Central memory CD8-positive, alpha-beta T cell (primary cell): ENCODE data around the gene DGCR8.
A peak's percentile ranks its signal among the peaks of the same experiment; 100 is the strongest.
"Not testable (repeated sequence)": the region's sequence is repeated elsewhere in the genome, so short reads cannot be mapped to it uniquely, and the experiment has no call there.

ENCODE experiments used
- ATAC-seq: fragments of 150-1000 bp; cut with Tn5 transposase; replicated peaks from 2 replicates; pipeline ENCODE4 v1.10.0; 2022; ENCODE audit warnings: mild to moderate bottlenecking, moderate FRiP score, moderate number of reproducible peaks; ENCODE audit not compliant: poor library complexity, severe bottlenecking; ENCODE audit errors: extremely low read depth
- DNase-seq, 2 donors: peaks; one replicate each; pipeline ENCODE4 v3.0.0; 2021; ENCODE audit warnings: low spot score in 2 of 2
- H3K27ac Mint-ChIP-seq: one replicate; pipeline ENCODE4 v1.8.0; 2022; ENCODE audit warnings: low read depth, mild to moderate bottlenecking, moderate library complexity, mixed read lengths
- H3K27me3 Mint-ChIP-seq: one replicate; pipeline ENCODE4 v1.8.0; 2022; ENCODE audit warnings: mixed read lengths
- H3K36me3 Mint-ChIP-seq: one replicate; pipeline ENCODE4 v1.8.0; 2022; ENCODE audit warnings: mild to moderate bottlenecking, moderate library complexity, mixed read lengths; ENCODE audit not compliant: insufficient read depth
- H3K4me1 Mint-ChIP-seq: one replicate; pipeline ENCODE4 v1.8.0; 2022; ENCODE audit warnings: mixed read lengths
- H3K4me3 Mint-ChIP-seq: one replicate; pipeline ENCODE4 v1.8.0; 2022; ENCODE audit warnings: mild to moderate bottlenecking, moderate library complexity, mixed read lengths
- H3K9me3 Mint-ChIP-seq: one replicate; pipeline ENCODE4 v1.8.0; 2022; ENCODE audit warnings: mixed read lengths

The DGCR8 gene

DNA sequence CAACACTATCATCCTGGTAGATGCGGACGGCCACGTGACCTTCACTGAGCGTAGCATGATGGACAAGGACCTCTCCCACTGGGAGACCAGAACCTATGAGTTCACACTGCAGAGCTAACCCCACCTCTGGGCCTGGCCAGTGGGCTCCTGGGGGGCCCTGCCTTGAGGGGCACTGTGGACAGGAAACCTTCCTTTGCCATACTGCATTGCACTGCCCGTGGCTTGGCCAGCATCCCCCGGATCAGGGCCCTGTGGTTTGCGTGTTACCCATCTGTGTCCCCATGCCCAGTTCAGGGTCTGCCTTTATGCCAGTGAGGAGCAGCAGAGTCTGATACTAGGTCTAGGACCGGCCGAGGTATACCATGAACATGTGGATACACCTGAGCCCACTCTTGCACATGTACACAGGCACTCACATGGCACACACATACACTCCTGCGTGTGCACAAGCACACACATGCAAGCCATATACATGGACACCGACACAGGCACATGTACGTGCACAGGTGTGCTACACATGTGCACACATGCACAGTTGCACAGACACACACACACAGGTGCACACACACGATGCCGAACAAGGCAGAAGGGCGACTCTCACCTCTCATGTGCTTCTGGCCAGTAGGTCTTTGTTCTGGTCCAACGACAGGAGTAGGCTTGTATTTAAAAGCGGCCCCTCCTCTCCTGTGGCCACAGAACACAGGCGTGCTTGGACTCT, 15.3 kb upstream of the DGCR8 start:
- no peak for ATAC-seq
- H3K9me3 Mint-ChIP-seq = no peaks in the 10 kb centered on the region

DNA sequence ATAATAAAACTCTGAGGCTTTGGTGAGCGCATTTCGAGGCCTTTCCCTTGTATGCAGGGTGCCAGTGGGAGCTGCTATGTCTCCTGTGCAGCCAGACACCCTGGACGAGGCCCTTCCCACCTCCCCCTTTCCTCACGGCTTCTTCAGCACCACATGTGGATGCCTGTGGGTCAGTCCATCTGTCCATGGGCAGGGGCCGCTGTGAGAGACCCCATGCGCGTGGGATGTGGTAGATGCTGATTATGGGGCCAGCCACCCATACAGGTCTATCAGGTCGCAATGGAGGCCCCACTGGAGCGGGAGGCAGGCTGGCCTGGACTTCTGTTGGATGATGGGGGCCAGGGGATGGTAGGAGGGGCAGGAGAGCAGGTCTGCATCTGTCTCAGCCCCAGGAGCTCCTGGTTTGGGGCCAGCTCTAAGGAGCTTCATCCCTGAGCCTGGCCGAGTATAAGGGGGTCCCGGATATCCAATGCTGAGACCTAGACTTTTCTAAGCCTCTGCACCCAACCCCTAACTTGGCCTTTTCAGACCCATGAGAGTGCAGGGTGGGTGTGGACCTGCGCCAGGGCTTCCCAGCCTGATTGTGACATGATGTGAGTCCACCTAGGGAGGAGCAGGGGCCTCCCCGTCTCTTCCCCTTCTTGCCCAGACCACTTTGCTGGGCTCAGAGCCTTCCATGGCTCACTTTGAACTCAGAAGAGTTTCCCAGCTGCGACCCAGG, 14.0 kb upstream of the DGCR8 start:
- no peak for DNase-seq
- Mint-ChIP-seq H3K27ac (no peak overlapping the region), H3K27me3 (no peaks in the 10 kb centered on the region), H3K4me3 (no peak overlapping the region), H3K4me1 (no peaks in the 10 kb centered on the region), H3K9me3 (no peaks in the 10 kb centered on the region), H3K36me3 (peaks cover 5% of the 10 kb centered on the region)
- ATAC-seq = no peak

More for the DNA sequence above, 15.3 kb upstream of the DGCR8 start:
- Mint-ChIP-seq H3K36me3 (peaks cover 5% of the 10 kb centered on the region), H3K27me3 (no peaks in the 10 kb centered on the region), H3K27ac (no peak overlapping the region), H3K4me1 (no peaks in the 10 kb centered on the region), H3K4me3 (no peak overlapping the region)
- DNase-seq = no peak

DNA sequence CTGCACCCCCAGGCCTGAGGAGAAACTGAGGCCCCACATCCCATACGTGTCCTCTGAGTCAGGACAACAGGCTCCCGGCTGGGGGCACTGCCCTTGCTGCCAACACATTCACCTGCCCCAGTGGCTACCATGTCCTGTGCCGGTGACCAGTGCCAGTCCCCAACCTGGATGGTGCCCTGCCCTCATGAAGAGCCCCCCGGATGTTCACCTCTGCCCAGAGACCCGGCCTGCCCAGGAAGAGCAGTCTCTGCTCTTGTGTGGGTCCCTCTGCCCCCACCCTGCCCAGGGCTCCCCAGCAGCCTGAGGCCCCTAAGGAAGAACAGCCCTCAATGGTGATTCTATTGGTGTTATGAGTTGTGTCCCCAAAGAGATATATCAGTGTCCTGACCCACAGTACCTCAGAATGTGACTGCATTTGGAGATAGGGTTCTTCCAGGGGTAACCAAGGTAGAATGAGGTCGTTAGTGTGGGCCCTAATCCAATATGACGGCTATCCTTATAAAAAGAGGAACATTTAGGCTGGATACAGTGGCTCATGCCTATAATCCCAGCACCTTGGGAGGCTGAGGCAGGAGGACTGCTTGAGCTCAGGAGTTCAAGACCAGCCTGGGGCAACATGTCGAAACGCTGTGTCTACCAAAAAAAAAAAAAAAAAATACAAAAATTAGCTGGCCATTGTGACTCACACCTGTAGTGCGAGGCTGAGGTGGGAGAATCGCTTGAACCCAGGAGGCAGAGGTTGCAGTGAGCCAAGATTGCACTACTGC, 13.2 kb upstream of the DGCR8 start:
- no peaks in the 10 kb centered on the region for H3K4me1 Mint-ChIP-seq
- H3K4me3 Mint-ChIP-seq = no peak overlapping the region
- H3K27me3 Mint-ChIP-seq = no peaks in the 10 kb centered on the region
- ATAC-seq (no peak), DNase-seq (no peak)
- H3K9me3 Mint-ChIP-seq = no peaks in the 10 kb centered on the region
- peaks cover 3% of the 10 kb centered on the region for H3K36me3 Mint-ChIP-seq
- H3K27ac Mint-ChIP-seq = peak overlapping the region; percentile 51

- H3K4me1 Mint-ChIP-seq, DNase-seq, H3K9me3 Mint-ChIP-seq, H3K4me3 Mint-ChIP-seq, H3K27me3 Mint-ChIP-seq, H3K36me3 Mint-ChIP-seq, ATAC-seq: not testable (repeated sequence)
- peak overlapping the region; percentile 51 for H3K27ac Mint-ChIP-seq
Observed at GRCh38 chr22:20067384-20067682, 12.7 kb upstream of the DGCR8 start.

DNA sequence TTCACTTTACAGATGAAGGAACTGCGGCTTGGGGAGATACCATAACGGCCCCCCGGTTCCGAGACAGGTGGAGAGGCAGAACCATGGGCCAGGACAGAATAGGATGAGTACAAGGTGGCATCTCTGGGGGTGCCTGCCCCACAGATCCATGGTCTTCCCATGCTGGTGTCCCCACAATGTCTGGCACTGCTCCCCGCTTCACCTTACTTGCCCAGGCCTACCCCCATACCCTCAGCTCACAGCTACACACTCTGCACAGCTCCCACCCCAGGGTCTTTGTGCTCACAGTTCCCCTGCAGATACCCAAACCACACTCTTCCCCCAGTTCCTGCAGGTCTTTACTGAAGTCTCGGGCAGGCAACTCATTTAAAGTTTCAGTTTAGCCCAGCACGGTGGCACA, 11.4 kb upstream of the DGCR8 start:
- H3K4me1 Mint-ChIP-seq = no peaks in the 10 kb centered on the region
- no peaks in the 10 kb centered on the region for H3K9me3 Mint-ChIP-seq
- no peak overlapping the region for H3K4me3 Mint-ChIP-seq
- DNase-seq (no peak), ATAC-seq (no peak)
- H3K36me3 Mint-ChIP-seq = peaks cover 1% of the 10 kb centered on the region
- peak overlapping the region; percentile 67 for H3K27ac Mint-ChIP-seq
- H3K27me3 Mint-ChIP-seq = no peaks in the 10 kb centered on the region

DNA sequence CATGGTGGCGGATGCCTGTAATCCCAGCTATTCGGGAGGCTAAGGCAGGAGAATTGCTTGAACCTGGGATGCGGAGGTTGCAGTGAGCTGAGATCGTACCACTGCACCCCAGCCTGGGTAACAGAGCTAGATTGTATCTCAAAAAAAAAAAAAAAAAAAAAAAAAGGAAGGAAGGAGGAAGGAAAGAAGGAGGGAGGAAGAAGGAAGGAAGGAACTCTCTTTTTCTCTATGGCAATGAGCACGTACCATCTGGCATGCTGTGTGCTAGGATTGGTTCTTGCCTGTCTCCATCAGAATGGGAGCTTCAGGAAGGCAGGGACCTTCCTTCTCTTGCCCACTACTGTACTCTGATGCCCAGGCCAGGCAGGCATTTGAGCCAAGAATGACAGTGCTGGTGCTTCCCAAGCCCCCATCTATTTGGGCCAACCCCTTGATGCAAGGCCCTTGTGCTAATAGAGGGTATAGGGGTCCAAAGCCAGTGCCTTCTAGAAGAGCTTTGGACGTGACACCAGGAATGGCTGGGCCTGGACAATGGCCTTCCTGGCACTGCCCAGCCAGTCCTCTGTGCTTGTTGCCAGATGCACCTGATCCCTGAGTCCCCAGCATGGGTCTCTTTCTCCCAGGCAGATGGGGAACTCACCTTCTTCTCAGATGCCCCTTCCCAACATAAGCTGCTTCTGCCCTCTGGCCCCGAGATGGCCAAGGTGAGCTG, 10.6 kb upstream of the DGCR8 start:
- no peaks in the 10 kb centered on the region for H3K9me3 Mint-ChIP-seq
- H3K4me3 Mint-ChIP-seq = no peak overlapping the region
- ATAC-seq (no peak), DNase-seq (no peak)
- H3K36me3 Mint-ChIP-seq = peaks cover 1% of the 10 kb centered on the region
- H3K27ac Mint-ChIP-seq = peak overlapping the region; percentile 67
- no peaks in the 10 kb centered on the region for H3K4me1 Mint-ChIP-seq
- no peaks in the 10 kb centered on the region for H3K27me3 Mint-ChIP-seq

DNA sequence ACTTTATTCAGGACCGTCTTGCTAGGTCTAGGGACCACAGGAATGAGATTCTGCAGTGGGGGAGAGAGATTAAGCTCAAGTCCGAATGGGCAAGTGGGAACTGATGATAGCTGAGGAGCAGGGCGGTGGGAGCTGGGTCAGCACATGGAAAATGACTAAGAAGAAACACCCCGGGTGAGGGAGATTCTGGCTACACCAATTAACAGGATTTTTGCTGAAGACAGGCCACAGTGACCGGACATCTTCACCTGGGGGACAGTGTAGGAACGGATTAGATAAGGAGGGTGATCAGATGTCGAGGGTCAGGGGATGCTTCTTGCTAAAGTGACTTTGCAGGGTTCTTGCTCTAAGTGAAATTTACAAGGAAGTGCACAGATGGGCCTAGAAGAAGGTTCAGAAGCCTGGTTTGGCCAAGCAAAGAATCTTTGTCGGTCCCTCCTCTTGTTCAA, 8.5 kb upstream of the DGCR8 start:
- no peak for ATAC-seq
- H3K4me3 Mint-ChIP-seq = no peak overlapping the region
- no peaks in the 10 kb centered on the region for H3K27me3 Mint-ChIP-seq
- peaks cover 1% of the 10 kb centered on the region for H3K36me3 Mint-ChIP-seq
- H3K9me3 Mint-ChIP-seq = no peaks in the 10 kb centered on the region
- no peak for DNase-seq
- H3K4me1 Mint-ChIP-seq = no peaks in the 10 kb centered on the region
- no peak overlapping the region for H3K27ac Mint-ChIP-seq

DNA sequence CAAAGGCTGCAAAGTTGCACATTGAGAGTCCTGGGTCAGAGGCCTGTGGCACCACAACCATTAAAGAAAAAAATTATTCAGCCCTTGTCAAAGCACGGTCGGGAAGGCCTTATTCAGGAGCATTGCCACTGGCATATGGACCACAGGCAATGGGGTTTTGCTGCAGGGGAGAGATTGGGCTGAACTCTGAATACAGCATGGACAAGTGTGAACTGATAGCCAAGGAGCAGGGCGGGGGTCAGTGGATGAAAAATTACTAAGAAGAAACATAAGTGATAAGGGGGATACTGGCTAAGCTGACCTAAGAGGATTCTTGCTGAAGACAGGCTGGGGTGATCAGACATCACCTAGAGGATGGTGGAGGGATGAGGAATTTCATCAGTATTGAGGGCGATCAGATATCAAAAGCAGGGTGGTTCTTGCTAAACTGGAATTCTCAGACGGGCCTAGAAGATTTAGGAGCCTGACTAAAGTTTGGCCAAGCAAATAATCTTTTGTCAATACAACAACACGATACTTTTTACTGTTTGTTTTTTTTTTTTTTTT, 3.3 kb upstream of the DGCR8 start:
- Mint-ChIP-seq H3K4me1 (peaks cover 10% of the 10 kb centered on the region), H3K36me3 (peaks cover 2% of the 10 kb centered on the region), H3K9me3 (no peaks in the 10 kb centered on the region), H3K4me3 (no peak overlapping the region), H3K27ac (peak overlapping the region; percentile 57), H3K27me3 (no peaks in the 10 kb centered on the region)
- DNase-seq (no peak), ATAC-seq (no peak)

DNA sequence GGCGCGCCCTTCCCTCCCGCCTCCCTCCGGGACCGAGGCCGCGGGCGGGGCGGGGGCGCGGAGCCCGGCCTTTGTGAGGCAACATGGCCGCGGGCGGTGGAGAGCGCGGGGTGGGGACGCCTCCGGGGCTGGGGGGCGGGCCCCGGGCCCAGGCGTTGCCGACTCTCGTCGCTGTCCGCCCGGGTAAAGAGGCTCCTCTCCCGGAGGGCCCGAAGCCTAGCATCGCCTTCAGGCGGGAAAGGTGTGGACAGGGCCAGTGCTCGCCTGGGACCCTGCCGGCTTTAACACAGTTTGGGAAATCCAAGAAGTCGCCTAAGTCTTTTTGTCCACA, 369 bp downstream of the DGCR8 start:
- DNase-seq = peak; percentile 38 to 42
- peak; percentile 74 for ATAC-seq
- no peaks in the 10 kb centered on the region for H3K27me3 Mint-ChIP-seq
- peak overlapping the region; percentile 66 for H3K4me3 Mint-ChIP-seq
- H3K36me3 Mint-ChIP-seq = peaks cover 5% of the 10 kb centered on the region
- no peaks in the 10 kb centered on the region for H3K9me3 Mint-ChIP-seq
- H3K4me1 Mint-ChIP-seq = peaks cover 45% of the 10 kb centered on the region
- peak overlapping the region; percentile 10 for H3K27ac Mint-ChIP-seq

GRCh38 chr22:20080776-20081654, 974 bp downstream of the DGCR8 start:
- ATAC-seq (peak; percentile 6), DNase-seq (no peak)
- Mint-ChIP-seq H3K27ac (peak overlapping the region; percentile 10), H3K4me1 (peaks cover 48% of the 10 kb centered on the region), H3K36me3 (peaks cover 10% of the 10 kb centered on the region), H3K27me3 (no peaks in the 10 kb centered on the region), H3K9me3 (no peaks in the 10 kb centered on the region), H3K4me3 (peak overlapping the region; percentile 66)

GRCh38 chr22:20083157-20083890, 3.3 kb downstream of the DGCR8 start:
- Mint-ChIP-seq H3K9me3 (no peaks in the 10 kb centered on the region), H3K4me3 (peak overlapping the region; percentile 40), H3K27me3 (no peaks in the 10 kb centered on the region), H3K36me3 (peaks cover 23% of the 10 kb centered on the region), H3K27ac (peak overlapping the region; percentile 26), H3K4me1 (peaks cover 71% of the 10 kb centered on the region)
- no peak for ATAC-seq
- no peak for DNase-seq
